Effector CD8-positive, alpha-beta T cell (primary cell): ENCODE measurements around the gene TMIGD1.

Source experiments
- DNase-seq: peaks from one replicate; lab custom pipeline; 2025; lab: John Stamatoyannopoulos, UW

Gene TMIGD1

DNA sequence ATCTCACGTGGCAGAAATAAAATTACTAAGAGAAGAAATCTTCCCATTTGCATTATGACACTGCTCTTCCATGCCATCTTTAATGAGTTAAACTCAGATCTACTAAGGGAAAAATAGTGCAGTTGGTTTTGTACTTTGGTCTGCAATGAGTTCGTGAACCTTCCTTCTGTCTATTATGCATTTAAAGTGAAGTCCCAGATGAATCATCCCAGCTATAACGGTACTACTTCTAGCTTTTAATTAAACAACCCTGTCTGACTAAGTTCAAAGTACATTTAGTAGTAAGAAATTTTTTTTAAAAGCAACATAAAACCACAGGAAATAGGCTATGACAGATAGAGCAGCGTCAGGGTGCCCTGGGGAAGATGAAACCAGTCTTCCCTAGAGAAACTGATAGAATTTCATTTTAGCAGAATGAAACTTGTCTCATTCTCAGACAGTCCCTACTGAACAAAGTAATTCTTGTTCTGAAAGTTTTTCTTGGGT lies 1.8 kb downstream of the TMIGD1 start:
- DNase-seq: peak; percentile 2

DNA sequence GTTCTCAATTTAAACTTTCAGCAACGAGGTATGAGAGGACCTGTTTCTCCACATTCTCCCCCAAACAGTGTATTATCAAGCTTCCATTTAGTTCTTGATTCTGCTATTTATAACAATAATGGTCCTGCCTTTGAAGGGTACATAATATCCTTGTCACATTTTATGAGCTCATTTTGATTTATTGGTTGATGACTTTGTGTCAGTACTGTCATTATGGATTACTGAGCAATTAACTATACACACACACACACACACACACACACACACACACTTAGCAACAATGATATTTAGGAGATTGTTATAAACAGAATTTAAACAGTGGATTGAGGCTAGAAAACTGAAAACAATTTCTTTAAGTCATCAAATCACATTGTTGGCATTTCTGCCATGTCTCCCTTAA lies 7.0 kb downstream of the TMIGD1 start:
- no peak for DNase-seq

DNA sequence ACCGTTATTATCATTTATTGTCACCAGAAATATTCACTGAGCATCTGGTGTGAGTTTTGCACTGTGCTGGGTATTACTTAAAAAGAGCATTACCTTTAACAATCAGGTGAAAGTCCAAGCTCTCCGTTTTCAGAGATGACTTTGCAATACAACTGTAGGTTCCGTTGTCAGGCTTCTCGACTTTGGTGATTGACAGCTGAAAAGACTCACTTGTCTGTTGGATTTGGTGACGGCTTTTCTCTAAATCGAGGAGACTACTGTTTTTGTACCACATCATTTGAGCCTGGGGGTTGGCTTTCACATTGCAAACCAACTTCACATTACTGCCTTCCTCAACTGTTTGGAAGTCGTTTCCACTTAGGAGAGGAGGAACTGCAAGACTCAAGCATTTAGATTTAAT lies 9.1 kb downstream of the TMIGD1 start:
- no peak for DNase-seq

DNA sequence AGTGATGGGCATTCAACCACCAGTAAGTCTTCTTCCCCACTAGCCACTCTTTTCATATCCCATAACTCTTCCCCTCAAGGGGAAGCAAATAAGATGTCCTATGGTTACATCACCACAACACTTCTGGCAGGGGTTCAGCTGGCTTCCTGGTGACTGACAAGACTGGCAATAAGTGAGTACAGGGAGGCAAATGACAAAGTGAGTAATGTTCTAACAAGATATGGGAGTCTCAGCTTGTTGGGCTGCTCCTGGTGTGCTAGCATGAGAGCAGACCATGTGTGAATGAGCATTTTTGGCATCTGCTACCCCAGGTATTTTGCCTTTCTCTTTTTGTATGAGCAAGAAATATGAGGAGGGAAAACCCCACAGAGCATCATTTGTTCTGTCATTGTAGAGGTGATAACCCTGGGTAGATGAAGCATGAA lies 9.9 kb downstream of the TMIGD1 start:
- DNase-seq: no peak

- peak; percentile 18 for DNase-seq
Measured at GRCh38 chr17:30323262-30323894, 10.5 kb downstream of the TMIGD1 start.

DNA sequence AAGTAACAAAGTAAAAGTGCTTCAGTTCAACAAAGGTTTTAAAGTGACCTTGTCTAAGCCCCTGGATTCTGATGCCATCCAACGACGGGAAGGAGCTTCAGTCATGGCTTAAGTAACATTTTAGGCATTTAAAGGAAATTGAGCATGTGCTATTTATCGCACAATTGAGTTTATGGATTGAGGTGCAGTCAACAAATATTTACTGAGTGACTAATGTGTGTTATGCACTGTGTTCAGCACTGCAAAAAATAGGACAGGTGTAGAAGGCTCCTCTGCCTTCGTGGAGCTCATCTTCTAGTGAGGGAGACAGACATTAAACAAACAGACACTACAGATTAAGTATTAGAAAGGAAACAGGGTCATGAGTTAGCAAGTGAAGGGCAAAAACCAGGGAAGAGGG lies 12.5 kb downstream of the TMIGD1 start:
- no peak for DNase-seq

DNA sequence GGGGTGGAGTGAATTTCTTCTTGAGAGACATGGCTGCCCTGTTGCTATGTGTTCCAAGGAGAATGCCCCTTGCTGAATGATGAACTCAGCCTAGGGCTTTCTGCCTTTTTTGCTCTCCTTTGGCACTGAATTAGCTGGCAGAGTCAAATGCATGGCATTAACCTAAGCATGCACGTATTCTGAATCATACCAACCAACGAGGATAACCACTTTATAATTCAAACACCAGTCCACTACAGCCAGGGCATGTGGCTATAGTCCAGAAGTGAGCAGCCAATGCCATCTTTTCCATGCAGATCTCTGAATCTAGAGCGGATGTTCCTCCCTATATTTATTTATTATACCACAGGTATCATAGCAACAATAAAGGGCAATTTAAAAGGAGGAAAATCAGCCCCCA lies 15.7 kb downstream of the TMIGD1 start:
- DNase-seq: no peak

DNA sequence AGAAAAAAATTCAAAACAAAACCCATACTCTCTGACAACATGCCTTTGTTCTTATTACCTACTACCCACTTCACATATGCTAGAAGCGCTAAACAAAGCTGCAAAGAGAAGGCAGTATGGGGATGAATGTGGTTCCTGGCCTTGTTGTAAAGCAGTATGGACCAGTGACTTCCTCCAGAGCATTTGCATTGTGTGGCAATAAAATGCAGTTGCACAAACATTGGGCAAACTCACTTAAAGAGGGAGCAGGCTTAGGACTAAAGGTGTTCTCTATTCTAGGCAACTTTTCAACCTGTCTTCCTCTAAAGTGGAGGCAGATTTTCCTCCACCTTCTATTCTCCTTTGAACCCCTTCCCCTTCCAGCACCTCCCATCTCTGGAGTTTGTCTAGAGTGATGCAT lies 17.1 kb downstream of the TMIGD1 start:
- DNase-seq: no peak

GRCh38 chr17:30315106-30315505 lies 18.8 kb downstream of the TMIGD1 start:
- DNase-seq: no peak

DNA sequence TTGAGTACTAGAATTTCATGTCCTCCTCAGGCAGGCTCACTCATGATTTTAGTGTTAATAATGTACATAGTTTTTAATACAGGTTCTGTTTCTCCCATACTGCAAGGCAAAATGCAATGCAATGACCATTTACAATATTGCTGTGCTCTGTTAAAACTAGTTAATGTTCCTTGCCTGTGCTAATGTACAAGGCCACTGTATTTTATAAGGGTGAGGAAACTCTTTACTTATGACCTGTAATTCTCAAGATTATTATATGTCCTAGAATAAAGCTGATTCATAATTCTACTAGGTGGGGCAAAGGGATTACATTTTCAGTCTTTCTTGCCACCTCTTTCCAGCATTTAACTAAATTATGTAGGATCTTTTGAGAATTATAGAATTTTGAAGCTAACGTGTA lies 19.4 kb downstream of the TMIGD1 start:
- DNase-seq: no peak

GRCh38 chr17:30312226-30312625 lies 21.6 kb downstream of the TMIGD1 start:
- DNase-seq: no peak

GRCh38 chr17:30310562-30310961 lies 23.3 kb downstream of the TMIGD1 start:
- DNase-seq: no peak

GRCh38 chr17:30309591-30309990 lies 24.3 kb downstream of the TMIGD1 start:
- no peak for DNase-seq

- DNase-seq: no peak
Measured at GRCh38 chr17:30308406-30308805, 25.5 kb downstream of the TMIGD1 start.

GRCh38 chr17:30304778-30305177 lies 29.1 kb downstream of the TMIGD1 start:
- no peak for DNase-seq

GRCh38 chr17:30302241-30302640 lies 31.6 kb downstream of the TMIGD1 start:
- DNase-seq: no peak

GRCh38 chr17:30300818-30301217 lies 33.0 kb downstream of the TMIGD1 start:
- no peak for DNase-seq

GRCh38 chr17:30299000-30299399 lies 34.9 kb downstream of the TMIGD1 start:
- no peak for DNase-seq

DNA sequence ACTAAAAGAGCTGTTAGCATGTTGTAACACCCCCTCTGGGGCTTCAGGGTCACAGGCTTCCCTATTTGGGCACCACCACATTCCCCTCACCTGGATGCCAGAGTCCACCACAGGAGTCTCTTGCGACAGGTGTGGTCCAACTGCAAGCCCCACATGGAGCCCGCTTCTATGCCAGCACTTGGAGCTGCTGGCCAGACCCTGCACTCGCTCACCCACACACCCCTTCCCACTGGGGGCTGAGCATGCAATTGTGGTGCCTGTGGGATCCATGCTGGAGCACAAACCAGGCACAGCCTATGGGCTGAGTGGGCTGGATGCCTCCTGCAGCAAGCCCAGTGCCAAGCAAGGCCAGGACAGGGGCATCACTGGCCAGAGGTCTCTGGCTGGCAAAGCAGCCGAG lies 36.1 kb downstream of the TMIGD1 start:
- no peak for DNase-seq

GRCh38 chr17:30296499-30297080 lies 37.3 kb downstream of the TMIGD1 start:
- no peak for DNase-seq

- DNase-seq: no peak
Measured at GRCh38 chr17:30292286-30292858, 41.5 kb downstream of the TMIGD1 start.

GRCh38 chr17:30291543-30292285 lies 42.1 kb downstream of the TMIGD1 start, which contains the start of gene BLMH:
Gene BLMH (minus strand): TSS chr17:30291944. CDS start chr17:30291819, 125 bp downstream.
- DNase-seq: peak; percentile 62
